HCT116 (cell line): Measurements from ENCODE around the gene ZNF12. TPM values are rescaled to one million over a fixed set of nuclear protein-coding genes. Genes with fewer than 3 reads are reported as not detected.

Experiments used
- ATAC-seq: fragments of 200-7000 bp; cut with Tn5 transposase; 2 replicates; pipeline ENCODE4 v1.9.1; 2020; ENCODE audit warnings: mild to moderate bottlenecking, moderate library complexity
- BruUV-seq: library from RNA; stranded (reverse); fragments of 400-500 nt; replicated peaks from 2 replicates; lab custom pipeline; 2021; lab: Mats Ljungman, UMichigan
- CTCF ChIA-PET: fragments of 300-600 bp; sonication (Branson Sonifier 250); formaldehyde crosslinking; loops from one replicate; lab custom pipeline; 2021; ENCODE audit warnings: antibody characterized with exemption; lab: Charles Lee
- POLR2A ChIA-PET: fragments of 300-600, 350-600 bp; sonication (Branson Sonifier 250); formaldehyde crosslinking; loops from one replicate; lab custom pipeline; 2021; ENCODE audit warnings: antibody characterized with exemption; lab: Charles Lee
- RAD21 ChIA-PET, 2 experiments: fragments of 300-600 bp; sonication (Branson Sonifier 250); formaldehyde crosslinking; loops; one replicate each; lab custom pipeline; 2023; ENCODE audit warnings: low total read pairs in 2 of 2; ENCODE audit not compliant: uncharacterized antibody in 2 of 2, unreplicated experiment in 2 of 2, low non-redundant PET in 1 of 2; lab: Charles Lee
- DNase-seq: peaks from one replicate; pipeline ENCODE4 v3.0.0-alpha.2; 2010; ENCODE audit warnings: low read depth, low spot score
- H2AFZ ChIP-seq: fragments of 200-600 bp; shearing (Covaris generic), sonication (generic); 2 replicates; pipeline ENCODE4 v1.6.1; 2017; ENCODE audit warnings: low read depth, mixed run types, mixed read lengths, antibody characterized with exemption, low read length; ENCODE audit not compliant: poor library complexity, severe bottlenecking
- H3K27ac ChIP-seq: 2 replicates; pipeline ENCODE4 v1.5.1; 2012; ENCODE audit warnings: low read depth, low read length
- H3K27me3 ChIP-seq: fragments of 200-600 bp; sonication (generic); 2 replicates; pipeline ENCODE4 v1.6.1; 2016; ENCODE audit warnings: mixed run types, low read length, mixed read lengths; ENCODE audit not compliant: insufficient read depth
- H3K36me3 ChIP-seq, 2 experiments: fragments of 200-500 bp in 1 of 2; fragments of 200-600 bp in 1 of 2; sonication (Bioruptor generic) in 1 of 2; sonication (generic) in 1 of 2; 2 replicates each; pipeline versions ENCODE4 v1.5.1 to v1.6.1; 2014 to 2016; ENCODE audit warnings: low read length in 2 of 2, inconsistent platforms in 1 of 2, mixed read lengths in 1 of 2, mixed run types in 1 of 2; ENCODE audit not compliant: insufficient read depth in 2 of 2, control insufficient read depth in 1 of 2
- H3K4me1 ChIP-seq, 2 experiments: fragments of 200-600 bp in 1 of 2; sonication (generic) in 1 of 2; 2 replicates each; pipeline versions ENCODE4 v1.5.1 to v1.6.1; 2012 to 2017; ENCODE audit warnings: low read length in 2 of 2, inconsistent platforms in 1 of 2, mild to moderate bottlenecking in 1 of 2, mixed read lengths in 1 of 2, mixed run types in 1 of 2, moderate library complexity in 1 of 2; ENCODE audit not compliant: insufficient read depth in 2 of 2, control insufficient read depth in 1 of 2
- H3K4me2 ChIP-seq: fragments of 200-600 bp; sonication (generic); 2 replicates; pipeline ENCODE4 v1.6.1; 2017; ENCODE audit warnings: mixed run types, low read length, mixed read lengths
- H3K4me3 ChIP-seq, 2 experiments: fragments of 200-600 bp in 1 of 2; sonication (generic) in 1 of 2; replicated peaks in 1 of 2; 2 replicates each; pipeline ENCODE4 v1.5.1; 2011 to 2016; ENCODE audit warnings: low read length in 2 of 2, control low read depth in 1 of 2, low read depth in 1 of 2, mild to moderate bottlenecking in 1 of 2, mixed read lengths in 1 of 2, mixed run types in 1 of 2
- H3K79me2 ChIP-seq: fragments of 200-600 bp; sonication (generic); 2 replicates; pipeline ENCODE4 v1.6.1; 2017; ENCODE audit warnings: mild to moderate bottlenecking, mixed run types, low read length, moderate library complexity, mixed read lengths; ENCODE audit not compliant: insufficient read depth
- H3K9ac ChIP-seq: fragments of 200-600 bp; sonication (generic); 2 replicates; pipeline ENCODE4 v1.6.1; 2016; ENCODE audit warnings: low read length, mixed read lengths
- H3K9me2 ChIP-seq: fragments of 200-600 bp; sonication (generic), shearing (Covaris generic); 2 replicates; pipeline ENCODE4 v1.6.1; 2017; ENCODE audit warnings: mixed run types, mild to moderate bottlenecking, moderate library complexity; ENCODE audit not compliant: insufficient read depth
- H3K9me3 ChIP-seq, 2 experiments: fragments of 200-500 bp in 1 of 2; fragments of 200-600 bp in 1 of 2; sonication (Bioruptor generic) in 1 of 2; sonication (generic) in 1 of 2; 2 replicates each; pipeline ENCODE4 v1.6.1; 2014 to 2017; ENCODE audit warnings: low read length in 2 of 2, mixed read lengths in 2 of 2, inconsistent platforms in 1 of 2, low read depth in 1 of 2, mild to moderate bottlenecking in 1 of 2, mixed run types in 1 of 2, moderate library complexity in 1 of 2; ENCODE audit not compliant: control insufficient read depth in 1 of 2, insufficient read depth in 1 of 2
- H4K20me1 ChIP-seq: fragments of 200-600 bp; sonication (generic), shearing (Covaris generic); 2 replicates; pipeline ENCODE4 v1.6.1; 2017; ENCODE audit warnings: mixed run types, mild to moderate bottlenecking, moderate library complexity; ENCODE audit not compliant: insufficient read depth
- ATF3 ChIP-seq: IDR thresholded peaks from 2 replicates; pipeline ENCODE4 v1.6.1; 2012
- CBX3 ChIP-seq: IDR thresholded peaks from 2 replicates; pipeline ENCODE4 v1.6.1; 2012; ENCODE audit warnings: low read depth
- CEBPB ChIP-seq: IDR thresholded peaks from 2 replicates; pipeline ENCODE4 v1.6.1; 2012; ENCODE audit warnings: low read depth
- EGR1 ChIP-seq: IDR thresholded peaks from 2 replicates; pipeline ENCODE4 v1.6.1; 2012; ENCODE audit warnings: low read depth
- EZH2 ChIP-seq: fragments of 200-600 bp; sonication (generic); IDR thresholded peaks from 2 replicates; pipeline ENCODE4 v1.6.1; 2017; ENCODE audit warnings: antibody characterized with exemption, mixed run types
- EZH2phosphoT487 ChIP-seq: fragments of 200-600 bp; IDR thresholded peaks from 2 replicates; pipeline ENCODE4 v1.6.1; 2018; ENCODE audit warnings: antibody characterized with exemption, borderline replicate concordance
- FOSL1 ChIP-seq: IDR thresholded peaks from 2 replicates; pipeline ENCODE4 v1.6.1; 2012; ENCODE audit warnings: low read depth
- JUND ChIP-seq: IDR thresholded peaks from 2 replicates; pipeline ENCODE4 v1.6.1; 2012
- POLR2A ChIP-seq: IDR thresholded peaks from 2 replicates; pipeline ENCODE4 v1.7.0; 2011; ENCODE audit warnings: borderline replicate concordance; ENCODE audit not compliant: insufficient read depth, insufficient read length; ENCODE audit errors: extremely low read depth
- POLR2AphosphoS5 ChIP-seq: IDR thresholded peaks from 2 replicates; pipeline ENCODE4 v1.6.1; 2011; ENCODE audit warnings: mild to moderate bottlenecking, low read depth, low read length, moderate library complexity
- REST ChIP-seq: IDR thresholded peaks from 2 replicates; pipeline ENCODE4 v1.6.1; 2012; ENCODE audit warnings: low read depth
- SIN3A ChIP-seq: IDR thresholded peaks from 2 replicates; pipeline ENCODE4 v1.6.1; 2012; ENCODE audit warnings: low read depth
- SP1 ChIP-seq: IDR thresholded peaks from 2 replicates; pipeline ENCODE4 v1.6.1; 2012; ENCODE audit warnings: low read depth
- TCF7L2 ChIP-seq: IDR thresholded peaks from 2 replicates; pipeline ENCODE4 v1.7.0; 2011; ENCODE audit warnings: borderline replicate concordance, inconsistent platforms; ENCODE audit not compliant: insufficient read depth, insufficient read length; ENCODE audit errors: extremely low read depth
- YY1 ChIP-seq: IDR thresholded peaks from 2 replicates; pipeline ENCODE4 v1.6.1; 2011; ENCODE audit warnings: low read length, low read depth, moderate library complexity, mild to moderate bottlenecking; ENCODE audit not compliant: insufficient replicate concordance; ENCODE audit errors: extremely low read depth
- ZBTB33 ChIP-seq: IDR thresholded peaks from 2 replicates; pipeline ENCODE4 v1.6.1; 2011; ENCODE audit warnings: mild to moderate bottlenecking, low read length, moderate library complexity; ENCODE audit not compliant: insufficient replicate concordance; ENCODE audit errors: extremely low read depth
- ZFX ChIP-seq: fragments of 450-650 bp; IDR thresholded peaks from 2 replicates; pipeline ENCODE4 v1.6.1; 2017
- ZNF274 ChIP-seq: fragments of 200-500 bp; sonication (Bioruptor generic); IDR thresholded peaks from 2 replicates; pipeline ENCODE4 v1.6.1; 2014; ENCODE audit warnings: mild to moderate bottlenecking, low read depth, low read length, inconsistent platforms
- intact Hi-C: fragments of 100-400 bp; cut with micrococcal nuclease; formaldehyde crosslinking; loops from 2 replicates; pipeline ENCODE4 v1.10.0; 2022
- total RNA-seq: library from RNA; stranded (reverse); gene quantifications from one replicate; pipeline ENCODE4 v1.2.1, GENCODE V29; 2021; ENCODE audit not compliant: unreplicated experiment

The ZNF12 gene
- total RNA-seq, 1 experiment from 2014 or later, result 19.0 TPM

GRCh38 chr7:6650086-6650485 is 56.7 kb downstream of the ZNF12 start:
- POLR2A ChIA-PET, result no interaction called here
- Histone ChIP-seq H3K36me3 (peaks cover 6 to 51% of the 10 kb centered on the region in 2 experiments; a peak in 3 of 4 replicates), H3K9me3 (no peaks in the 10 kb centered on the region; a peak in 1 of 4 replicates), H3K9me2 (no peaks in the 10 kb centered on the region), H2AFZ (no peak overlapping the region), H3K4me3 (no peak overlapping the region), H3K79me2 (peaks cover 6% of the 10 kb centered on the region; the same call in 1 of the 2 replicates), H3K27ac (no peak overlapping the region), H3K4me1 (no peaks in the 10 kb centered on the region), H3K4me2 (no peak overlapping the region), H3K27me3 (no peaks in the 10 kb centered on the region), H4K20me1 (no peaks in the 10 kb centered on the region), H3K9ac (no peak overlapping the region)
- no peak for TF ChIP-seq EGR1
- no peak for TF ChIP-seq YY1
- TF ChIP-seq ZBTB33, result no peak
- TF ChIP-seq ATF3, result no peak
- no peak for TF ChIP-seq REST
- no peak for TF ChIP-seq CEBPB
- TF ChIP-seq SP1, result no peak
- no peak for TF ChIP-seq ZNF274
- no peak for TF ChIP-seq EZH2phosphoT487
- no peak for TF ChIP-seq JUND
- no peak for TF ChIP-seq EZH2
- TF ChIP-seq CBX3, result no peak
- TF ChIP-seq POLR2AphosphoS5, result no peak
- no peak for TF ChIP-seq TCF7L2
- TF ChIP-seq FOSL1, result no peak
- TF ChIP-seq SIN3A, result no peak
- TF ChIP-seq POLR2A, result no peak
- no peak for TF ChIP-seq ZFX
- CTCF ChIA-PET, result no interaction called here
- ATAC-seq (no peak), DNase-seq (no peak)
- no TSS peak for BruUV-seq
- RAD21 ChIA-PET, result no interaction called here
- intact Hi-C loops, result no loop called here
